ENCODE data around the gene ANKRD12.

DNA sequence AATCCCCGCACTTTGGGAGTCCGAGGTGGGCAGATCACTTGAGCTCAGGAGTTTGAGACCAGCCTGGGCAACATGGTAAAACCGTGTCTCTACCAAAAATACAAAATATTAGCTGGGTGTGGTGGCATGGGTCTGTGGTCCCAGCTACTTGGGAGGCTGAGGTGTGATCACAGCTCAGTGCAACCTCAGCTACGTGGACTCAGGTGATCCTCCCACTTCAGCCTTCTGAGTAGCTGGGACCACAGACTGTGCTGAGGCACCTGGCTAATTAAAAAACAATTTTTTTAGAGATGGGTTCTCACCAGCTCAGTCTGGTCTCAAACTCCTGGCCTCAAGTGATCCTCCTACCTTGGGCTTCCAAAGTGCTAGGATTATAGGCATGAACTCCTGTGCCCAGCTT lies 23.4 kb downstream of the ANKRD12 start:
- TF ChIP-seq, protein P1, sequence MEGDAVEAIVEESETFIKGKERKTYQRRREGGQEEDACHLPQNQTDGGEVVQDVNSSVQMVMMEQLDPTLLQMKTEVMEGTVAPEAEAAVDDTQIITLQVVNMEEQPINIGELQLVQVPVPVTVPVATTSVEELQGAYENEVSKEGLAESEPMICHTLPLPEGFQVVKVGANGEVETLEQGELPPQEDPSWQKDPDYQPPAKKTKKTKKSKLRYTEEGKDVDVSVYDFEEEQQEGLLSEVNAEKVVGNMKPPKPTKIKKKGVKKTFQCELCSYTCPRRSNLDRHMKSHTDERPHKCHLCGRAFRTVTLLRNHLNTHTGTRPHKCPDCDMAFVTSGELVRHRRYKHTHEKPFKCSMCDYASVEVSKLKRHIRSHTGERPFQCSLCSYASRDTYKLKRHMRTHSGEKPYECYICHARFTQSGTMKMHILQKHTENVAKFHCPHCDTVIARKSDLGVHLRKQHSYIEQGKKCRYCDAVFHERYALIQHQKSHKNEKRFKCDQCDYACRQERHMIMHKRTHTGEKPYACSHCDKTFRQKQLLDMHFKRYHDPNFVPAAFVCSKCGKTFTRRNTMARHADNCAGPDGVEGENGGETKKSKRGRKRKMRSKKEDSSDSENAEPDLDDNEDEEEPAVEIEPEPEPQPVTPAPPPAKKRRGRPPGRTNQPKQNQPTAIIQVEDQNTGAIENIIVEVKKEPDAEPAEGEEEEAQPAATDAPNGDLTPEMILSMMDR (IDR thresholded peaks at IDR 0.05): no peak
- TF ChIP-seq, protein P2, sequence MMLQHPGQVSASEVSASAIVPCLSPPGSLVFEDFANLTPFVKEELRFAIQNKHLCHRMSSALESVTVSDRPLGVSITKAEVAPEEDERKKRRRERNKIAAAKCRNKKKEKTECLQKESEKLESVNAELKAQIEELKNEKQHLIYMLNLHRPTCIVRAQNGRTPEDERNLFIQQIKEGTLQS (CRISPR knock-in tag; conservative IDR thresholded peaks at IDR 0.05): no peak
- TF ChIP-seq JUN (CRISPR knock-in tag; IDR thresholded peaks at IDR 0.05): no peak
